Ecto neural progenitor cell (in vitro differentiated cells): ENCODE measurements around the gene TRAF4.
"Not testable (repeated sequence)": the region's sequence is repeated elsewhere in the genome, so short reads cannot be mapped to it uniquely, and the experiment has no call there.

Source experiments
- DNase-seq: peaks from one replicate; pipeline ENCODE4 v3.0.0-alpha.2; 2018; ENCODE audit warnings: low spot score

The TRAF4 gene

DNA sequence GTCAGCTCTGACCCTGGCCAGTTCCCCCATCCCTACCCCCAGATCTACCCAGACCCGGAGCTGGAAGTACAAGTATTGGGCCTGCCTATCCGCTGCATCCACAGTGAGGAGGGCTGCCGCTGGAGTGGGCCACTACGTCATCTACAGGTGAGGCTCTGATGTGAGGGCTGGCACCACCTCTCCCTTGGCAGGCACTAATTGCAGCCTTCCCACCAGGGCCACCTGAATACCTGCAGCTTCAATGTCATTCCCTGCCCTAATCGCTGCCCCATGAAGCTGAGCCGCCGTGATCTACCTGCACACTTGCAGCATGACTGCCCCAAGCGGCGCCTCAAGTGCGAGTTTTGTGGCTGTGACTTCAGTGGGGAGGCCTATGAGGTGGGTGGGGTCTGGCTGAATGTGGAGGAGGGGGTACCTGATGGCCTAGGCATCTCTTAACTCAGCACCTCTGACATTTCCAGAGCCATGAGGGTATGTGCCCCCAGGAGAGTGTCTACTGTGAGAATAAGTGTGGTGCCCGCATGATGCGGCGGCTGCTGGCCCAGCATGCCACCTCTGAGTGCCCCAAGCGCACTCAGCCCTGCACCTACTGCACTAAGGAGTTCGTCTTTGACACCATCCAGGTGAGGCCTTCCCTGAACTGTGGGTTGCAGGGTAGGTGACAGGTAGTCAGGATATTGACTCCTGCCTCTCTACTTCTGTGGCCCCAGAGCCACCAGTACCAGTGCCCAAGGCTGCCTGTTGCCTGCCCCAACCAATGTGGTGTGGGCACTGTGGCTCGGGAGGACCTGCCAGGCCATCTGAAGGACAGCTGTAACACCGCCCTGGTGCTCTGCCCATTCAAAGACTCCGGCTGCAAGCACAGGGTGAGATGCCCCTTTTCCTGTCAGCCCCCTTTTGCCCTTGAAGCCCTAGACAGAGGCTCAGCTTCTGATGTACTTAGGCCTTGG, 4.3 kb downstream of the TRAF4 start:
- peak; percentile 52 for DNase-seq

DNA sequence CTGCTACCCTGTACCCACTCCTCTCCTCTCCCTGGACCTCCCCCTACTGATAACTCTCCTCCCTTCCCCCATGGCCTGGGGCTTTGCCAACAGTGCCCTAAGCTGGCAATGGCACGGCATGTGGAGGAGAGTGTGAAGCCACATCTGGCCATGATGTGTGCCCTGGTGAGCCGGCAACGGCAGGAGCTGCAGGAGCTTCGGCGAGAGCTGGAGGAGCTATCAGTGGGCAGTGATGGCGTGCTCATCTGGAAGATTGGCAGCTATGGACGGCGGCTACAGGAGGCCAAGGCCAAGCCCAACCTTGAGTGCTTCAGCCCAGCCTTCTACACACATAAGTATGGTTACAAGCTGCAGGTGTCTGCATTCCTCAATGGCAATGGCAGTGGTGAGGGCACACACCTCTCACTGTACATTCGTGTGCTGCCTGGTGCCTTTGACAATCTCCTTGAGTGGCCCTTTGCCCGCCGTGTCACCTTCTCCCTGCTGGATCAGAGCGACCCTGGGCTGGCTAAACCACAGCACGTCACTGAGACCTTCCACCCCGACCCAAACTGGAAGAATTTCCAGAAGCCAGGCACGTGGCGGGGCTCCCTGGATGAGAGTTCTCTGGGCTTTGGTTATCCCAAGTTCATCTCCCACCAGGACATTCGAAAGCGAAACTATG, 5.2 kb downstream of the TRAF4 start:
- DNase-seq = peak; percentile 53

DNA sequence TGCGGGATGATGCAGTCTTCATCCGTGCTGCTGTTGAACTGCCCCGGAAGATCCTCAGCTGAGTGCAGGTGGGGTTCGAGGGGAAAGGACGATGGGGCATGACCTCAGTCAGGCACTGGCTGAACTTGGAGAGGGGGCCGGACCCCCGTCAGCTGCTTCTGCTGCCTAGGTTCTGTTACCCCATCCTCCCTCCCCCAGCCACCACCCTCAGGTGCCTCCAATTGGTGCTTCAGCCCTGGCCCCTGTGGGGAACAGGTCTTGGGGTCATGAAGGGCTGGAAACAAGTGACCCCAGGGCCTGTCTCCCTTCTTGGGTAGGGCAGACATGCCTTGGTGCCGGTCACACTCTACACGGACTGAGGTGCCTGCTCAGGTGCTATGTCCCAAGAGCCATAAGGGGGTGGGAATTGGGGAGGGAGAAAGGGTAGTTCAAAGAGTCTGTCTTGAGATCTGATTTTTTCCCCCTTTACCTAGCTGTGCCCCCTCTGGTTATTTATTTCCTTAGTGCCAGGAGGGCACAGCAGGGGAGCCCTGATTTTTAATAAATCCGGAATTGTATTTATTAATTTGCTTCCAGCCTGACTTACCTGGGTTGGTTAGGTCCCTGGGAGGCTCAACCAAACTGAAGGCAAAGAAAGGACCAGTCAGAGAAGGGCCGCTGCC, 5.8 kb downstream of the TRAF4 start:
- peak; percentile 58 for DNase-seq

DNA sequence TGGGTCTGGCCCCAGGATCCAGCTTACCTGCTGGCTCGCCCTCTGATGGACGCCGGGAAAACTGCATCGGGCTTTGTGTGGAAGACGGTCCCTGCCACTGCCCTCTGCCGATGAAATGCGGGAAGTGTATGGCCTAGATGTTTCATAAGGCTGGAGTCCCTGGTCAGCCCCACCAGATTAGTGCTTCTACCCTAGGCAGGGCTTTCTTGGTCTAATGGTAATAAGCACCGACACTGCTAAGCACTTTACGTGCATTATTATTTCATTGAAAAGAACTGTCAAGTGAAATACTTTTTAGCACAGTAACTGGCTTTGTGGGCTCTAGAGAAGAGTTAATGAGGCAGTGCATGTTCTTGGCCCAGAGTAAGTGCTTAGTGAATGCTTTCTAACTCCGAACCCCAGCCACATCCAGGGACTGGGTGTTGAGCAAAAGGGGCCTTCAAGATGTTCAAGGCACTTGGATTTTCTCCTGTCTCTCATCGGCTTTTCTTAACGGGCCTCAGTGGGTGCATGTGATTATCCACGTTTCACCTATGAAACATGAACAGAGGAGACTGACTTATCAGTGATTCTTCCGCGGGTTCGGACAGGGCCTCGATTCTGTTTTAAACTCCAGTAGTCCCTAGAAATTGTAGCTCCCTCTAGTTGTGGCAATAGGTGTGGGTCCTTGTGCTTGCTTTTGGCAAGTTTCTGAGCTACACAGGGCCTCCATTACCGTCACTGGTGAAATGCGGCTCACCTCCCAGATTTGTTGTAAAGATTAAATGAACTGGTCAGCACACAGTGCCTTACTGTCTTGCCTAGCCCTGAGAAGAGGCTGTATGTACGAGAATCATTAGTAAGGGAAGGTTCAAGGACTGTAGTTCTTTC, 6.6 kb downstream of the TRAF4 start:
- peak; percentile 96 for DNase-seq

DNA sequence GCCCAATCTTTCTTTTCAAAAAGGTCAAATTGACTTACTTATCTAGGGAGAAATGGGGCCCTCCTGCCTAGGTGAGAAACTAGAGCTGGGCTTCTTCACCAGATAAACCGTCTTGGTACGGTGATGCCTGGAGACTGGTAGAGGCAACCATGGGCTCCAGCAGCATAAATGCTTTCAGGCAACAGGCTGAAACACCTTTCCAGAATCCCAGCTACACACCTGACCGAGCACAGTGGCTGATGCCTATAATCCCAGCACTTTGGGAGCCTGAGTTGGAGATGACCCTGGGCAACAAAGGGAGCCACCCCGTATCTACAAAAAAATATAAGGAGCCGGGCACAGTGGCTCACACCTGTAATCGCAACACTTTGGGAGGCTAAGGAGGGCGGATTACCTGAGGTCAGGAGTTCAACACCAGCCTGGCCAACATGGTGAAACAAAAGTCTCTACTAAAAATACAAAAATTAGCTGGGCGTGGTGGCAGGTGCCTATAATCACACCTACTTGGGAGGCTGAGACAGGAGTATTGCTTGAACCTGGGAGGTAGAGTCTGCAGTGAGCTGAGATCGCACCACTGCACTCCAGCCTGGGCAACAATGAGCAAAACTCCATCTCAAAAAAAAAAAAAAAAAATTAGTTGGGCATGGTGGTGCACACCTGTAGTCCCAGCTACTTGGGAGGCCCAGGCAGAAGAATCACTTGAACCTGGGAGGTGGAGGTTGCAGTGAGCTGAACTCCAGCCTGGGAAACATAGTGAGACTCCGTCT, 8.0 kb downstream of the TRAF4 start:
- no peak for DNase-seq

DNA sequence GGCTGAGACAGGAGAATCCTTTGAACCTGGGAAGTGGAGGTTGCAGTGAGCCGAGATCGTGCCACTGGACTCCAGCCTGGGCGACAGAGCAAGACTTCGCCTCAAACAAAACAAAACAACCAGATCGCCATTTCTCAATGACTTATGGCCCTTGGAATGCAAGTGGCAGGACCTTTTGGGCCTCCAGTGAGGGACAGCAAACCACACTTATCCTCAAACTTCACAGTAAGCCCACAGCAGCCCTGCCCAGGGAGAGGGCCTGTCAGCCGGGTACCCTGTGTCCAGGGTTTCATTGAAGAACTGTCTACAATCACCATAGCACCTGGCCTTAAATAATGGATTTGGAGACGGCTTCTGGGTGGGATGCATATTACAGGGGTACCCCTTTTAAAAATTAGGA, 11.7 kb downstream of the TRAF4 start:
- DNase-seq = no peak

DNA sequence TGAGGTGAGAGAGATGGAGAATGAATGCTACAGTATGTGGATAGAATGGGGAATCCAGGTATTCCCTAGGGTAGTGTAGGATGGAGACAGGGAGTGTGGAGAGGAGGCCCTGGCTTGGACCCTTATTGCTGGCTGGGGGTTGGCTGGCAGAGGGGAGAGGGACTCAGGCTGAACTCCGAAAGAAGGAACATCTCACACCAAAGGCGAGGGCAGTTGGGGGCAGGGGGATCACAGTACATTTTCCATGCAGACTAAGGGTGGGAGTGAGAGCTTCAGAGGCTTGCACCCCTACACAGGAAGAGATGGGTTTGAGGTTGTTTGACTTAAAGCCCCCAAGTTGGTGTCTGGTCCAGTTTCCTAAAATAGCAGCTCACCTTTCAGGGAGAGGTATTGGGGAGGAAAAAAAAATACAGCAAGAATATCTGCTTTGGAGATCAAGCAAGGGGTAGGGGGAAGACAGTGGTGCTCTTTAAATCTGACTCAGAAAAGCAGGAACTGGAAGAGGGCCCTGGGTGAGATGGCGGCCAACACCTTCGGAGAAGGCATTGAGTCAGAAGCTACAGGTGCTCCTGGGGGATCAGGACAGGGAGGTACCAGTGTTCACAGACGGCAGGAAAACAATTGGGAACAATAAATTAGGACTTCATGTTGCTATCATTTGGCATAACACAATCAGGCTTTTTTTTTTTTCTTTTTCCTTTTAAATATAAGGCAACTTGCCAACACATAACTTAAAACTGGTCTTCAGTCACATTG, 12.4 kb downstream of the TRAF4 start:
- no peak for DNase-seq

DNA sequence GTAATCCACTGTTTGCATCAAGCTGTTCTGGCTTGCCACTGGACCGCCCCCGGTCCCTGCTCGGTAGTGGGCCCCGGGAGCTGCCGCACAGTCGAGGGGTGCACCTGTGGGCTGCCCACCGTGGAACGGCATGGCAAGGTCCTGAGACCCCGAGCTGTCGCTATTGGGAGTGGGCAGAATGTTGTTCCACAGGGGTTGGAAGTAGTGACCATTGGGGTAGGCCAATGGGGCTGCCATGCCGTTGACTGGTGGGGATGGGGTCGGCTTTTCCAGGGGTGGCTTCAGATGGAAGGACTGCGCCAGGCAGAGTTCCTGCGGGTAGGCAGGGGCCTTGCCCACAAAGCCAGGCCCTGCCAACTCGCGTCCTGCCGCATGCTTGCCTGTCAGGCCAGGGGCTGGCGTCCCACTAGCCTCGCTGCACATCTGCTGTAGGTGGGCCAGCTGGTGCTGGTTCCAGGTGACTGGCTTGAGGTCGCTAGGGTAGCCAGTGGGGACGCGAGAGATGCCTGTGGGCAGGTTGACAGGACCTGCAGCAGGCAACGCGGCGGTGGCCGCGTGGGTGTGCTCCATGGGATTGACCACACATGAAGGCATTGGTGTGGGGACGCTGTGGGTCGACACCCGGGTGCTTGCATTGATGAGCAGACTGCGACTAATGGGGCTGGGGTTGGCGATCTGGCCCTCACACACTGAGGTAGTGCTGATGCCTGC, 14.8 kb downstream of the TRAF4 start:
- DNase-seq = no peak

DNA sequence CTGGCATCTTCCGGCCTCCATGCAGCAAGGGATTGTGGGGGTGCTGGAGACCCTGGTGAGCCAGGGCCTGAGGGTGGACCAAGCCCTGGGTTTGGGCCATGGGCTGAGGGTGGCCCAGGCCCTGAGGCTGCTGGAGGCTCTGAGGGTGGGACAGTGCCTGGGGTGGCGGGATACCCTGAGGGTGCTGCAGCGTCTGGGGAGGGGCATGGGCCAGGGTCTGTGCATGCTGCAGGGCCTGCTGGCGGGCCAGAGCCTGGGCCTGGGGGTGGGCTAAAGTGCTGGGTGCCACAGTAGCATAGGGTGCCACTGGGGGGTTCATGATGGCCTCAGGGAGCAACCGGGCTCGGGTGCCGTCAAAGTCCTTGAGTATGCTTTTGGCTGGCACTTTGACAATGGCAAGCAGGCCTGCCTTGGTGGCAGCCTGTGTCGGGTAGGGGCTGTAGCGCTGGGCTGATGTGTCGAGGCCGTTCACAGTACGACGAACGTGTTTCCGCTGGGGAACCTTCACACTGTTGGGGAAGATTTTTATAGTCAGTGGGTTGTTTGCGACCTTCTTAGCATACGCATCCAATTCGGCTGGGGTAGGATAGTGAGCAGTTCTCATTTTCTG, 15.6 kb downstream of the TRAF4 start:
- DNase-seq = no peak

DNA sequence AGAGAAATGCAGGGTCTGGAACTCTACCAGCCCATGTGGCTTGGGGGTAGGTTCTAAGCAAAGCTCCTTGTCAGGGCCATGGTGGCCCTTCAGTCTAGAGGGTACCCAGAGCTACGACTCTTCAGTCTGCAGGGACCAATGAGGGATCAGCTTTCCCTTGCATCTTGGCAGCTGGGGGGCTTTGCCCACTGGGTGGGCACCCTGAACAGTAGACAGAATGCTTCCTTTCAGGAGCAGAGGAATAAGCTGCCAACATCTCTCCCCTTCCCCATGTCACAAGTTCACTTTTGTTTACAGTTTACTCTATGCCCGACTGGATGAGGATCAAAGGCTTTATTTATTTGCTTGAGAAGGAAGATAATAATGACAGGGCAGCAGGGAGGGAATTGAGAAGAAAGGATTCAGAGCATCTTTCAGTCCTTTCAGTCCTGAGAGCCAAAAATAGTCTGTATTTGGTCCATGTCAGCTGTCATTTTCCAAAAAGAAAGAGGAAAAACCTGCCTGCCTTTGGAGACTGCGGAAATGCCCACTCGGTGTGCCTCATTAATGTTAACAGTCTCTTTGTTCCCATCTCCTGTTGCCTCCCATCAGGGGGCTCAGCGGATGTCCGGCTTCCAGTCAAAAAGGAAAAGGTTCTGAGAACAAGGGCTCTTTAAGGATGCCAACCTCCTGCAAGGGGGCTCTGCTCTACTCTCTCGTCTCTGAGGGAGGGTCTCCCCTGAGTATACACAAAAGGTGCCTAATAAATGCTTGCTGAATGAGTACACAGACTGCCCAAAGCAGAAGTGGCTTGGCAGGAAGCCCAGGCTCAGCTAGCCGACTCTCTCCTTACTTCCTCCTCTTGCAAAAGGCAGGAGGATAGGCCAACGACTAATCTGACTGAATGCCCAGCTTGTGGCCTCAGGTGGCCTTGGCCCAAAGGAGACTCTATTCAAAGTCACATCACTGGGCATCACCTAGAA, 17.1 kb downstream of the TRAF4 start:
- no peak for DNase-seq

DNA sequence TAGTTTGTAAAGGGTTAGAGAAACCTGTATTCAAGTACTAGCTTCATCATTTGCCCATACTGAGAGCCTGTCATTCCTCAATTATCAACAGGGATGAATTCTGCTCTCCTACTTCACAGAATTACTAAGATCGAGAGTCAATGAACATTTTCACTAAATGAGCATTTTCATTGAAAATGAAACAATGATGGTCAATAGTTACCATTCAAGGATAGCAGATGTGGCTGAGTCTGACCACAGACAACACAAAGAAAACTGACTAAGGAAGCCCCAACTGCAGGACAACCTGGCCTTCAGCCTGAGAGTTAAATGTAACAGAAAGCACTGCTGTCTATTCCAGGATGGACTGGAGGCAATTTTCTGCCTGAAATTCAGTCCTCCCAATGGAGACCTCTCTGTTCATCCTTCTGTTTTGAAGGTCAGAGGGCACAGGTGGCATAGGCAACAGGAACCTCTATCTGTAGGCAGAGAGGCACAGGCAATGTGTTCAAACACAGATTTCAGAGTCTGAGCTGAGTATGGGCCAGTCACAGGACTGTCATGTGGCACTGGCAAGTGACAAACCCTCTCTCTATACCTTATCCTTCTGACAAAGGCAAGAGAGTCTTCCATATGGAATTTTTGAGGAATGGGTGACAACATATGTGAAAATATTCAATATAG, 19.5 kb downstream of the TRAF4 start:
- no peak for DNase-seq

DNA sequence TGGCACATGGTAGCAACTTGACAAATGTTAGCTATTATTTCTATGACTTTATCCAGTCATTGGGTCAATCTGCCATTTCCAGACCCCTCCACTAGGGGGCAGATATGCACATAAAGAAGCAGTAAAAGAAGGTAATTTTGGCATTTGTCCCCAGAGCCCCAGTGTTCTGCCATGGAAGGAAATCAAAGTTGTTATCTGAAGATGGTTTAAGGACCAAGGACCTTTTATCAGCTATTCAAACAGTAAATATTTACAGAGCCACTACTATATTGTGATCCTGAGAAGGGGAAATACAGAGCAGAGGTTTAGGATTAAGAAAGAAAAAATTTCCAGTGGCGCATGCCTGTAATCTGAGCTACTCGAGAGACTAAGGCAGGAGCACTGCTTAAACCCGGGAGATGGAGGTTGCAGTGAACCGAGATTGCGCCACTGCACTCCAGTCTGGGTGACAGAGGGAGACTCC, 20.0 kb downstream of the TRAF4 start:
- DNase-seq = peak; percentile 75

DNA sequence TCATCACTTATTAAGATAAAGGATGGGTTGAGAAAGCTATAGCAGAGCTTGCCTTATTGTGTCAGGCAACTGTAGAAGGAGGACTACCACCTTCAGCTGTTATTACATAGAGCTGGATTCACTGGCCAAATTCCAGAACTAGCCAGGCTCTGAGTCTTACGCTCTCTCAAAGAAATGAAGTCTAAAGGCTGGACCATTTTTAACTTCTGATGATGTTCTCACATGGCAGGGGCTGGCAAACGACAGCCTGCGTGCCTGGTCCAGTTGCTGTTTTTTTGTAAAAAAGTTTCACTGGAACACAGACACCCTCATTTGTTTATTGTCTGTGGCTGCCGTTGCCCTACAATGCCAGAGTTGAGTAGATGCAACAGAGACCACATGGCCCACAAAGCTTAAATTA, 21.2 kb downstream of the TRAF4 start:
- no peak for DNase-seq

DNA sequence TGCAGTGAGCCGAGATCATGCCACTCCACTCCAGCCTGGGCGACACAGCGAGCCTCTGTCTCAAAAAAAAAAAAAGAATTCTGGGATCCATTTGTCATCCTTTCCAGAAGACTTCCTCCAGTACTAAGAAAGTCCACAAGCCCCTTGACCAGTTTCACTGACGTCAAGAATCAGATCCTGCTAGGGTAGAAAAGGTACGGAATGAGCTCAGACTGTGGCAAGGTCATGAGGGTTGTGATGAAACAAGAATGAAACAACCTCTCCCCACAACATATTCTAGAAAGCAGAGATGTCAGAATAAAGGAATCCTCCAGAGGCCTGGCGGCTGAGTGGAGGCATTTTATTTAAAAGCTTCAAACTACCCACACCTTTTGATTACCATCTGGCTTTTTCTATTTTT, 29.9 kb downstream of the TRAF4 start:
- no peak for DNase-seq

DNA sequence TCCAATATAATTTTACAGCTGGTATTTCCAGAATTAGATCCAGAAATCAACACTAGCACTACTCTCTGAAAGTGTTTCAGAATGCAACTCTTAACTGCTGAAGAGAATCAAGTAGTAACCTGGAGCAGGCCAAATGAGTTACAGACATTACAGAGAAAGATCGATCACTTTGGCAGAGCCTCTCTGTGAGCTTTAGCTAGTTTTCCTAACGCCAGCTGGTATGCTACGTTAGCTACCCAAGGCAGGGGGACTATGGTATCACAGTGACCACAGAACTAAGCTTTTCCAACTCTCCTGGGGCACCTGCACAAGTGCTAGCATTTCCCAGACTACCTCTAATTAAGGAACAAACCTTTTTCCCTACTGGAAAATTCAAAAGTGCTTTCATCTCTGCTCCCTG, 30.4 kb downstream of the TRAF4 start:
- no peak for DNase-seq

DNA sequence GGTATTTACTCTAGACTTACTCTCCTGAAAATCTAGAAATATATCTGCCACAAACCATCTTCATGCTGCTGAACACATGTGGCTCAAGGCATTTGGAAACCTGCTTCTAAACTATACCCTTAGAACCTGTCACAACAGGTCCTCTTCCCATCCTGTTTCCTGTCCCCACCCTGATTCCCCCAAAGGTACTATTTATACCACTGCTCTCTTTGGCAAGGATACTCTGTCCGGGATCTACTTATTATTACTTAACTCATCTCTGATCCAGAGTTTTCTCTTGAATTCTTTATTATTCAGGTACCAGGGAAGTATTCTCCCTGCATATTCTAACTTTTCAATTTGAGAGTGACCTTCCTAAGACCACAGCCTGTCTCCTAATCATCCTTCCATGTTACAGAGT, 33.4 kb downstream of the TRAF4 start:
- no peak for DNase-seq

DNA sequence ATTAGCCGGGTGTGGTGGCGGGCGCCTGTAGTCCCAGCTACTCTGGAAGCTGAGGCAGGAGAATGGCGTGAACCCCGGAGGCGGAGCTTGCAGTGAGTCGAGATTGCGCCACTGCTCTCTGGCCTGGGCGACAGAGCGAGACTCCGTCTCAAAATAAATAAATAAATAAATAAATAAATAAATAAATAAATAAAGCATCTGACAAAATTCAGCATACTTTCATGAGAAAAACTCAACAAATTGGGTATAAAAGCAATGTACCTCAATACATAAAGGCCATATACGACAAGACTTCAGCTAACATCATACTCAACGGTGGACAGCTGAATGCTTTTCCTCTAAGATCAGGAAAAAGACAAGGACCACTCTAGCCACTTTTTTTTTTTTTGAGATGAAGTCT, 35.8 kb downstream of the TRAF4 start:
- not testable (repeated sequence) for DNase-seq
